Measurements from ENCODE around the gene NCAN.

DNA sequence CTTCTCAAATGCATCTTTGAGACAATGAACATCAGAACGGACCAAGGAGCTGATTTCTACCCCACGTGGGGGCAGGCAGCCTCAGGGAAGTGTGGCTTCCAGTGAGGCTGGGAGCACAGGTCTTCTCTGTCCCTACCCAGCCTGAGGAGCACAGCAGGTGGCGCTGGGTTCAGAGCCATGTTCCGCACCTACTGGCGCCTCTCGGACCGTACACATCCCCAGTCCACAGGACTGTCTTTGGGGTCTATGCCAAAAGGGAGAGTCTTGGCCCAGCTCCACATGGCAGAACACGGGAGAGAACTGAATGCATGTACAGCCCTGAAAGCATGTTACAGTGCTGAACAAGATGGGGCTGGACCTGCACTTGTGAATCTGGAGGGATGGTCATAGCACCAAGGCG, 86.0 kb downstream of the NCAN start:
- TF ChIP-seq, protein P1, sequence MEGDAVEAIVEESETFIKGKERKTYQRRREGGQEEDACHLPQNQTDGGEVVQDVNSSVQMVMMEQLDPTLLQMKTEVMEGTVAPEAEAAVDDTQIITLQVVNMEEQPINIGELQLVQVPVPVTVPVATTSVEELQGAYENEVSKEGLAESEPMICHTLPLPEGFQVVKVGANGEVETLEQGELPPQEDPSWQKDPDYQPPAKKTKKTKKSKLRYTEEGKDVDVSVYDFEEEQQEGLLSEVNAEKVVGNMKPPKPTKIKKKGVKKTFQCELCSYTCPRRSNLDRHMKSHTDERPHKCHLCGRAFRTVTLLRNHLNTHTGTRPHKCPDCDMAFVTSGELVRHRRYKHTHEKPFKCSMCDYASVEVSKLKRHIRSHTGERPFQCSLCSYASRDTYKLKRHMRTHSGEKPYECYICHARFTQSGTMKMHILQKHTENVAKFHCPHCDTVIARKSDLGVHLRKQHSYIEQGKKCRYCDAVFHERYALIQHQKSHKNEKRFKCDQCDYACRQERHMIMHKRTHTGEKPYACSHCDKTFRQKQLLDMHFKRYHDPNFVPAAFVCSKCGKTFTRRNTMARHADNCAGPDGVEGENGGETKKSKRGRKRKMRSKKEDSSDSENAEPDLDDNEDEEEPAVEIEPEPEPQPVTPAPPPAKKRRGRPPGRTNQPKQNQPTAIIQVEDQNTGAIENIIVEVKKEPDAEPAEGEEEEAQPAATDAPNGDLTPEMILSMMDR (conservative IDR thresholded peaks at IDR 0.05; ENCODE audit: low read length), result no peak
- no peak for TF ChIP-seq EZH2phosphoT487 (IDR thresholded peaks at IDR 0.05; ENCODE audit: borderline replicate concordance)
